PFSK-1 (cell line): Measurements from ENCODE around the gene ADGRE3.

Experiments
- POLR2AphosphoS5 ChIP-seq: IDR thresholded peaks from 2 replicates; pipeline ENCODE4 v1.6.1; 2012; ENCODE audit warnings: low read depth, mild to moderate bottlenecking, control low read depth, low read length, moderate library complexity
- REST ChIP-seq, 2 experiments: IDR thresholded peaks; 2 replicates each; pipeline versions ENCODE4 v1.6.1 to v1.8.0; 2011 to 2012; ENCODE audit warnings: low read depth in 2 of 2, low read length in 2 of 2, control low read depth in 1 of 2, inconsistent platforms in 1 of 2, mild to moderate bottlenecking in 1 of 2, moderate library complexity in 1 of 2; ENCODE audit not compliant: insufficient read depth in 1 of 2
- SIN3A ChIP-seq: IDR thresholded peaks from 2 replicates; pipeline ENCODE4 v1.6.1; 2012; ENCODE audit warnings: mild to moderate bottlenecking, low read length, moderate library complexity, borderline replicate concordance; ENCODE audit not compliant: insufficient read depth
- TAF1 ChIP-seq: IDR thresholded peaks from 2 replicates; pipeline ENCODE4 v1.6.1; 2012; ENCODE audit warnings: low read length, control low read depth, borderline replicate concordance; ENCODE audit not compliant: insufficient read depth

- TF ChIP-seq TAF1 (no peak), REST (IDR thresholded peaks at IDR 0.05; ENCODE audit: insufficient read depth in 1 of 2, low read depth in 2 of 2, low read length in 2 of 2) (no peak), POLR2AphosphoS5 (no peak), SIN3A (no peak)
Measured at GRCh38 chr19:14700711-14701375, 26.2 kb upstream of the ADGRE3 start.
